Measurements from ENCODE around the gene MTUS2.

MTUS2 gene

DNA sequence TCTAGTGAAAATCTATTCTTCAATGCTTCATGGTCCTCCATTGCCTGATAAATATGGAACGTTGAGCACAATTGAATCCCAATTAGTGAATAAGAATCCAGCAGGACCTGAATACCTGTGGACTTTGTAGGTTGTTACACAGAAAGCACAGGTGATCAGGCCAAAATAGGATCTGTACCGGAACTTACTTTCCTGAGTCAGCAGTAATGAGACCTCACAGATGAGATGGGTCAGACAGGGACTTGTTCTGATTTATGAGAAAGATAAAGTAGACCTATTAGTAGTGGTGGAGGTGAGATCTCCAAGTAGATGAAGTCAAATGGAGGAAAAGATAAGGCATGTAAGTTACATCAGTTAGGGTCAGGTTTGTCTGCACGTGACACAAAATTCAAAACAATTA lies 351.1 kb downstream of the MTUS2 start:
- H3K4me3 ChIP-seq (ENCODE audit: low read length), result no peak overlapping the region
- DNase-seq (ENCODE audit: low read depth), result no peak
- TF ChIP-seq CTCF (conservative IDR thresholded peaks at IDR 0.05; ENCODE audit: low read depth, low read length), result no peak

GRCh38 chr13:29174093-29174492 lies 354.0 kb downstream of the MTUS2 start:
- no peak overlapping the region for H3K4me3 ChIP-seq (ENCODE audit: low read length)
- TF ChIP-seq CTCF (conservative IDR thresholded peaks at IDR 0.05; ENCODE audit: low read depth, low read length), result no peak
- no peak for DNase-seq (ENCODE audit: low read depth)

- DNase-seq (ENCODE audit: low read depth), result no peak
- TF ChIP-seq CTCF (conservative IDR thresholded peaks at IDR 0.05; ENCODE audit: low read depth, low read length), result no peak
- H3K4me3 ChIP-seq (ENCODE audit: low read length), result no peak overlapping the region
These were observed 355.2 kb downstream of the MTUS2 start for GRCh38 chr13:29175250-29175873.

DNA sequence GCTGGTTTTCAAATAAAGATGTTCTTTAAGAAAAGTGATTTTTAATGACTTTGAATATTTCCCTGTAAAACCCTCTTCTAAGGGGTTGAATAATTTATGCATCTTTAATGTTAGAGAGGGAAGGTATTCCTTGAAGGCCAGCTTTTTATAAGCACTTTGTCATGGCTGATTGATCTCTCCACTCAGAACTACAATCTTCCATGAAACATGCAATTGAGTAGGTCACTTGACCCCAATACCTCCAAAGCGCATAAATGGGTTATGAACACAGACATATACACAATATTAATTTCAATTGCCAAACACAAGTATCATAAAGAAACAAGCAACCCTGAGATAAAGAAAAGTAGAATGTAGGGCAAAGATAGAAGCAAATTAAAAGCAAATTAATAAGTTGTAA lies 359.9 kb downstream of the MTUS2 start:
- DNase-seq (ENCODE audit: low read depth), result no peak
- TF ChIP-seq CTCF (conservative IDR thresholded peaks at IDR 0.05; ENCODE audit: low read depth, low read length), result no peak

GRCh38 chr13:29182216-29182615 lies 362.1 kb downstream of the MTUS2 start:
- no peak for TF ChIP-seq CTCF (conservative IDR thresholded peaks at IDR 0.05; ENCODE audit: low read depth, low read length)
- DNase-seq (ENCODE audit: low read depth), result no peak
- no peak overlapping the region for H3K4me3 ChIP-seq (ENCODE audit: low read length)

More for the DNA sequence above, 359.9 kb downstream of the MTUS2 start:
- H3K4me3 ChIP-seq (ENCODE audit: low read length), result no peak overlapping the region

DNA sequence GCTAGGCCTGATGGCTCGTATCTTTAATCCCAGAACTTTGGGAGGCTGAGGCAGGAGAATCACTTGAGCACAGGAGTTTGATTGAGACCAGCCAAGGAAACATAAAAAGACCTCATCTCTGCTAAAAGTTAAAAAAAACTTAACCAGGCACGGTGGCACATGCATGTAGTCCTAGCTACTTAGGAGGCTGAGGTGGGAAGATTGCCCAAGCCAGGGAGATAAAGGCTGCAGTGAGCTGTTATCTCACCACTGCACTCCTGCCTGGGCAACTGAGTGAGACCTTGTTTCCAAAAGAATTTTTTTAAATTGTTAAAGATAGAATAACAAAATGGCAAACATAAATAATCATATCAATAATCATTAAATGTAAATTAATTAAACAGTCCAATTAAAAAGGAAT lies 365.8 kb downstream of the MTUS2 start:
- DNase-seq (ENCODE audit: low read depth), result no peak
- no peak for TF ChIP-seq CTCF (conservative IDR thresholded peaks at IDR 0.05; ENCODE audit: low read depth, low read length)
- H3K4me3 ChIP-seq (ENCODE audit: low read length), result no peak overlapping the region

- H3K4me3 ChIP-seq (ENCODE audit: low read length), result no peak overlapping the region
- DNase-seq (ENCODE audit: low read depth), result no peak
- TF ChIP-seq CTCF (conservative IDR thresholded peaks at IDR 0.05; ENCODE audit: low read depth, low read length), result no peak
These were observed 367.4 kb downstream of the MTUS2 start for GRCh38 chr13:29187584-29187983.
